GM19397 (cell line): ENCODE data around the gene C1orf50.

Experiments used
- ATAC-seq: cut with Tn5 transposase; IDR thresholded peaks from one replicate; pipeline ENCODE4 v1.9.1; 2021; ENCODE audit warnings: mild to moderate bottlenecking, moderate library complexity; ENCODE audit not compliant: unreplicated experiment

The C1orf50 gene

DNA sequence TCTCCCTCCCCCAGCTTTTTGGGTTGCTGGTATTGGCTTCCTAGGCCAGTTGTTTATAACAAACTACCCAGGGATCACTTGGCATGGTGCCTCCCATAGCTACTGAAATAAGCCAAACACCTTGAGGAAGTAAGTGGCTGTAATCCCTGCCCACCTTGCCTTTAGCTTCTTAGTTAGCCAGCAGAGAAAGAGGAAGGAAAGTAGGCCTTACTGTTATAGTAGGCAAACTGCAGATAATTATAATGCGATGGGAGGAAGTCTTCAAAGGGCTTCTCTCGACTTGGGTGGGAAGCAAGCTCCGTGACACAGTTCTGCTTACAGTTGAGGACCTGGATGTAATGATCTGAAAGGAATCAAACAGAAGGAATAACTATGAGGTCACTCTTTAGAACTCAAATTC, 8.4 kb upstream of the C1orf50 start:
- no peak for ATAC-seq

GRCh38 chr1:42759114-42759513, 7.9 kb upstream of the C1orf50 start:
- ATAC-seq, result no peak

- ATAC-seq, result no peak
These were observed 5.5 kb upstream of the C1orf50 start for GRCh38 chr1:42761567-42761966.

DNA sequence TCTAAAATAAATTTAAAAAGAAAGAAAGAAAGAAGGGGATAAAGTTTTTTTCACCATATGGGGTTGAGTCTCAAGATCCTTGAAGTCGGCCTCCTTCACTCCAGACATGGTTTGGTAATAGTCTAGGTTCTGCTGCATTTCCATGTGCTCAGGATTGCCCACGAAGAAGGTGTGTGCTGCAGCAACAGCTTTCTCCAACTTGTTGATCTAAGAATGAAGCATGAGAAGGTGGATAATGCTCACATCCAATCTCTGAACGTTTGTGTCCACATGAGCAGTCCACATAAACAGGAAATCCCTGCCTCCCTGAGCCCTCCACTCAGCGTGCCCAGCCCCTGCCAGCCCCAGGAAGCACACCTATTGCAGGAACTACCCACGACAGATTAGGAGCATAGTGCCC, 4.8 kb upstream of the C1orf50 start:
- no peak for ATAC-seq

DNA sequence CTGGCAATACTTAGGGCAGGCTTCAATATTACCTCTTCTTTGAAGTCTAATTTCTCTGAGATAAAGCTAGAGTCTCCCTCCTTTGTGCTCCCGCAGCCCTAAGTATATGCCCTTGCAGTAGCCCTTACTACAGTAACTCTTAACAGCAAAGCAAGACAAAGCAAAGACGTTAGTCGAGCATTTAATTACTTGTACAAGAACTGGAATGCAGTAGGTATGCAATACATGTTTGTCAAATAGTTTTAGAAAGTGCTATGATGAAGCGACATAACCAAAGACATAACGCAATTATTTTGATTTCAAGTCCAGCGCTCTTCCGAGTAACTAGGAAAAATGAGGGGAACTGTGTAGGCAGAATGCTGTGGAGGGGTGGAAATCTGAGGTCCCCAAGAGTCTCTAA, 1.8 kb upstream of the C1orf50 start:
- no peak for ATAC-seq

GRCh38 chr1:42765832-42766740, 963 bp upstream of the C1orf50 start:
- ATAC-seq, result peak; percentile 19

- peak; percentile 30 for ATAC-seq
These were observed 506 bp downstream of the C1orf50 start for GRCh38 chr1:42767510-42768000.

DNA sequence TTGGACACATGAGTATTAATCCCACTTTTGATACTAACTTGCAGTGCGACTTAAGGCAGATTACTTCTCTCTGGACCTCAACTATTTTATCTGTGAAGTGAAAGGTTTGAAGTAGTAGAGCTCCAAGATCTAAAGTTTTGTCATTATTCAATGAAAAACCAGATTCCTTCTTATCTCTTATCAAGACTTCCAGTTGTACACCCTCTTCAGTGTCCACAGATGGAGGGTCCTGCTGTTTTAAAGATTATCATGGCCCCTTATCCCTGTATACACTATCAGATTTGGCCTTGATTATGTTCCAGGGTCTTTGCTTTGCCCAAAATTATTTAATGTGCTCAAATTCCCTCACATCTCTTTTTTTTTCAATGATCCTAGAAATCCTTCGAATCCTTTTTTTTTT, 1.1 kb downstream of the C1orf50 start:
- ATAC-seq, result no peak

DNA sequence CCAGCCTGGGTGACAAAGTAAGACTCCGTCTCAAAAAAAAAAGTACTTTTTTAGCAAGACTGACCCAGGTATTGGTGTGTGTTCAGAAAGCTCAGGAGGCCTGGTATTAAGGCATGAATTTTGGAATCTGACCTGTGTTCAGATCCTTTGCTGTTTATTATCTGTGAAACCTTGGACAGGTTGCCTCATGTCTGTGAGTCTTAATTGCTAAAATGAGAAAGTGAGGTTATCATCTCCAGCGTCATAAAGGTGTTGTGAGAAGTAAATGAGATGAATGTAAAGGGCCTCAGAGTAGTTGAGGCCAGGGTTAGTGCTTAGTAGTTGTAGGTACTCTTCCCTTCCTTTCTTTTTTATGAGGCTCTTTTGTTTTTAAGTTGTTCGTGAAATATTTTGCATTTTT, 2.8 kb downstream of the C1orf50 start:
- no peak for ATAC-seq

GRCh38 chr1:42773420-42773819, 6.4 kb downstream of the C1orf50 start:
- ATAC-seq, result no peak

DNA sequence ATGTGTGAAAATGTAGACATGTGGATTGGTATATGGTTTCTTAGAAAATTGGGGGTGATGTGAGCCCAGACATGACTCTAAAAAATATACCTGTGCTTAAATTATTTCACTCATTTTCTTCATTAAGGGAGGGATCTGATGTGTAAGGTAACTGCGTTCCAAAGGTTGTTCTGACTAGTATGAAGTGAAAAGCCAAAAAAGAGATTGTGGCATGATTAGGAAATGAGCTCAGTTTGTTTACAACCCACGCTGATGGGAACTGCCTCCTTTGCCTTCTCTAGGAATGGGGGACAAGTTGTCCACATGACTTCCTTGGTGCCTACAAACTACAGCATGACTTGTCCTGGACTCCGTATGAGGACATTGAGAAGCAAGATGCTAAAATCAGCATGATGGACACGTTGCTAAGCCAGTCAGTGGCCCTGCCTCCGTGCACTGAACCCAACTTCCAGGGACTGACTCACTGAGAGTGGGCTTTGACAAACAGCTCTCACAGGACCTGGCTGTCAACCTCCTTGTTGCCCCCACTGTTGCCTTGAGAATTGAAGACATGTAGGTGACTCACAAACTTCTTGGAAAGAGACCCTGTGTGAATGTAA, 8.0 kb downstream of the C1orf50 start:
- no peak for ATAC-seq

- no peak for ATAC-seq
These were observed 9.5 kb downstream of the C1orf50 start for GRCh38 chr1:42776502-42776901.

DNA sequence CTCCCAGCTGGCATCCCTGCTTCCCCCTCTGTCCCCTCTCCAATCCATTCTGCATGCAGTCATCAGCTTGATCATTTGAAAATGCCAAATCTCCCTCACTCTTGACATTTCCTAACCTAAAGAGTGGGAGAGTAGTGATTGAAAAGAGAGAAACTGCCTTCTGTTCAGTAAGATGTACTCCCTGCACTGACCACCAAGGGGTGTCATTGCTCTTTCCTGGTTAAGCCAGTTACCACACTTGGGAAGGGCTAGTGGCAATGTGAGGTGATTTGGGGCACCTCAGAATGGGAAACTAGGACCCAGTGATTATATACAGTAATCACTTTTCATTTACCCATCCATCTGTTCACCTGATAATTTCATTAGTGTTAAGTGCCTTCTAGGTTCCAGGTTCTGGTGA, 10.8 kb downstream of the C1orf50 start:
- no peak for ATAC-seq

- ATAC-seq, result no peak
These were observed 12.7 kb downstream of the C1orf50 start for GRCh38 chr1:42779725-42780124.

- ATAC-seq, result no peak
These were observed 13.1 kb downstream of the C1orf50 start for GRCh38 chr1:42780176-42780575.

DNA sequence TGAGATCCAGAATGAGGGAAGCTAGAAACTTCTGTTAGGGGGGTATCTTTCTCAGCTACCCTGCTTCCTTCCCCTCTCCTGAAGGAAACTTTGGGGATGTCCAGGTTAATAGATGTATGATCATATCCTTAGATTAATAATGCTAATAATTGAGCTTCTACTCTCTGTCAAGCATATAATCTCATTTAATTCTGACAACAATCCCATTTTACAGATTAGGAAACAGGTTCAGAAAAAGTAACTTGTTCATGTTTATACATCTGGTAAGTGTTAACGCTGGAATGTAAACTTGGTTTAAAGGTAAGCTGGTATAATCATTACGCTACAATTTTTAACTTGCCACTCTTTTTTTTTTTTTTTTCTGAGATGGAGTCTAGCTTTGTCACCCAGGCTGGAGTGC, 16.0 kb downstream of the C1orf50 start:
- ATAC-seq, result no peak

DNA sequence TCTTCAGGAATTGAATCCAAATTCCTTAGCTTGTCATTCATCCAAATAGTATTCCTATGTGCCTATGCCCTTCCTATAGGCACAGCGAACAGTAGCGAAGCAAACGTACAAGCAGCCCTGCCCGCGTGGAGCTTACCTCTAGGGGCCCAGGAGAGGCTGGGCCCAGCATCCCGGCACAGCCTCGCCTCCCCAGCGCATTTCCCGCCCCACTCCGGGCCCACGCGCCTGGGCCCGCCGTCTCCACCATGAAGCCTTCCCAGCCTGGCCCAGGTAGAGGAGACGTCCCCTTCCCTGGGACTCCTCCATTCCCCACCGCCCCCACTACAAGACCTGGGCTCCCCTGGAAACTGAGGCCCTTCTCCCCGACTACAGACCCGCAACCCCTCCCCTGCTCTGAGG, 17.5 kb downstream of the C1orf50 start:
- ATAC-seq, result no peak

GRCh38 chr1:42784946-42785693, 18.1 kb downstream of the C1orf50 start, which contains the start of gene TMEM269:
Gene TMEM269, plus strand, starts transcription at chr1:42784991. Its CDS starts 4,903 bp downstream, at chr1:42789894.
- ATAC-seq, result no peak

DNA sequence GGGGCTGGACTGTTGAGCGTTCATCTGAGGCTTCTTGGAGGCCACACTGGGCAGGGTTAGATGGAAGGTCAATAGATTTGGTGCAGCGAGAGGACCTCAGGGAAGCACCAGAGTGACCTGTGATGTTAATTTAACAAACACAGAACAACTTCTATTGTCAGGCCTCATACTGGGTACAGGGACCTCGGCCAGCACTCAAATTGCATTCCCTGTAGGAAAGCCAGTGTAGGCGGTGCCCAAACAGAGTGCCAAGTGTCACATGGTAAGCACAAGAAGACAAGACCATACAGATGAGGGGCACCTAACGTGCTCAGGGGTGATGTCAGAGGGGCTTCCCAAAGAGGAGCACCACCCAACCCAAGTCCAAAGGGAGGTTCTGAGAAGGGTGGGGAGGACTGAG, 19.0 kb downstream of the C1orf50 start:
- no peak for ATAC-seq

- ATAC-seq, result no peak
These were observed 21.0 kb downstream of the C1orf50 start for GRCh38 chr1:42788021-42788420.

DNA sequence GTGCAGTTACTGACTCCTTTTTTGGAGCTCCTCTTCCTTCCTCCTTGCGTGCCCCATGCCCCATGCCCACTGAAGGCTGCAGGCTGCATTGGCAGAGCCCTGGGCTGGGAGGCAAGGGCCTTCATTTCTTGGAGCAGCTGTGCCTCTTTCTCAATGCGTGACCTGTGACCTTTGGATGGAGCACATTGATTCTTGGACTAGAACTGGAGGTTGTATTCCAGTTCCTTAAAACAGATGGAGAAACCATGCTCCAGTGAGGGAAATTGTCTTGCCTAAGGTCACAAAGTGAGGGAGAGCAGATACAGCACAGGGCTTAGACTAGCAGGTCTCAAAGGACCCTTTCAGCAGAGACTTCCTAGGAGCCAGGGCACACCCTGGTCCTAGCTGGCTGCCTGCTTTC, 26.8 kb downstream of the C1orf50 start:
- ATAC-seq, result no peak
